ENCODE data around the gene TMEM219. TPM values are rescaled to one million over a fixed set of nuclear protein-coding genes. Genes with fewer than 3 reads are reported as not detected.

TMEM219 gene
- total RNA-seq, 2 donors from 2014 or later: 122 to 136 TPM

GRCh38 chr16:30009085-30009862, 47.4 kb downstream of the TMEM219 start:
- Histone ChIP-seq H3K4me1 (ENCODE audit: control insufficient read depth, insufficient read depth, low read length) (no peaks in the 10 kb centered on the region), H3K9ac (ENCODE audit: extremely low read depth, low read length, poor library complexity, severe bottlenecking) (no peak overlapping the region), H3K27ac (ENCODE audit: low read depth, low read length) (no peak overlapping the region), H3K4me3 (ENCODE audit: low read length) (no peak overlapping the region), H3K36me3 (ENCODE audit: control insufficient read depth, insufficient read depth, low read length) (no peaks in the 10 kb centered on the region), H3K27me3 (ENCODE audit: control insufficient read depth, insufficient read depth, low read length, poor library complexity, severe bottlenecking) (peaks cover 22% of the 10 kb centered on the region), H3K9me3 (ENCODE audit: control insufficient read depth, low read length) (no peaks in the 10 kb centered on the region)
- no peaks in the 10 kb centered on the region for H3K36me3 Mint-ChIP-seq (ENCODE audit: low read depth)
- 75 to 79% methylated on average over 13 to 26 of the region's 26 CpGs for WGBS, 2 experiments (ENCODE audit: insufficient coverage in 1 of 2, insufficient read length in 1 of 2)
- peaks cover 7% of the 10 kb centered on the region for H3K4me1 Mint-ChIP-seq
- no peak overlapping the region for H3K27ac Mint-ChIP-seq
- no peaks in the 10 kb centered on the region for H3K9me3 Mint-ChIP-seq
- H3K27me3 Mint-ChIP-seq (ENCODE audit: insufficient read depth): peaks cover 46% of the 10 kb centered on the region
- no peak for DNase-seq
- H3K4me3 Mint-ChIP-seq: peak overlapping the region; percentile 62
- TF ChIP-seq CTCF (conservative IDR thresholded peaks at IDR 0.05): no peak

GRCh38 chr16:30009990-30010843, 48.3 kb downstream of the TMEM219 start:
- Histone ChIP-seq H3K9me3 (ENCODE audit: control insufficient read depth, low read length) (no peaks in the 10 kb centered on the region), H3K27ac (ENCODE audit: low read depth, low read length) (no peak overlapping the region), H3K36me3 (ENCODE audit: control insufficient read depth, insufficient read depth, low read length) (no peaks in the 10 kb centered on the region), H3K4me3 (ENCODE audit: low read length) (peak overlapping the region; percentile 62), H3K27me3 (ENCODE audit: control insufficient read depth, insufficient read depth, low read length, poor library complexity, severe bottlenecking) (peaks cover 22% of the 10 kb centered on the region), H3K4me1 (ENCODE audit: control insufficient read depth, insufficient read depth, low read length) (no peaks in the 10 kb centered on the region), H3K9ac (ENCODE audit: extremely low read depth, low read length, poor library complexity, severe bottlenecking) (no peak overlapping the region)
- no peak for DNase-seq
- no peak for TF ChIP-seq CTCF (conservative IDR thresholded peaks at IDR 0.05)
- 50 to 60% methylated on average over 4 to 32 of the region's 34 CpGs for WGBS, 2 experiments (ENCODE audit: insufficient coverage in 1 of 2, insufficient read length in 1 of 2)
- Mint-ChIP-seq H3K4me1 (peaks cover 7% of the 10 kb centered on the region), H3K27ac (no peak overlapping the region), H3K9me3 (no peaks in the 10 kb centered on the region), H3K27me3 (ENCODE audit: insufficient read depth) (peaks cover 46% of the 10 kb centered on the region), H3K4me3 (peak overlapping the region; percentile 62), H3K36me3 (ENCODE audit: low read depth) (no peaks in the 10 kb centered on the region)

GRCh38 chr16:30010844-30011713, 49.2 kb downstream of the TMEM219 start, which contains the start of gene DOC2A:
TSS of gene DOC2A (minus strand) at chr16:30011027. CDS start at chr16:30010222, 805 bp downstream.
- Mint-ChIP-seq H3K27ac (no peak within 1 kb of the TSS), H3K27me3 (ENCODE audit: insufficient read depth) (peaks cover 46% of the 10 kb centered on the region), H3K9me3 (no peaks in the 10 kb centered on the region), H3K36me3 (ENCODE audit: low read depth) (no peaks in the 10 kb centered on the region), H3K4me3 (peak within 1 kb of the TSS; percentile 62), H3K4me1 (peaks cover 7% of the 10 kb centered on the region)
- WGBS, 2 experiments (ENCODE audit: insufficient coverage in 1 of 2, insufficient read length in 1 of 2): 1 to 2% methylated on average over 25 to 83 of the region's 99 CpGs
- Histone ChIP-seq H3K4me3 (ENCODE audit: low read length) (peak within 1 kb of the TSS; percentile 62), H3K4me1 (ENCODE audit: control insufficient read depth, insufficient read depth, low read length) (no peaks in the 10 kb centered on the region), H3K9me3 (ENCODE audit: control insufficient read depth, low read length) (no peaks in the 10 kb centered on the region), H3K9ac (ENCODE audit: extremely low read depth, low read length, poor library complexity, severe bottlenecking) (no peak within 1 kb of the TSS), H3K27me3 (ENCODE audit: control insufficient read depth, insufficient read depth, low read length, poor library complexity, severe bottlenecking) (peaks cover 22% of the 10 kb centered on the region), H3K36me3 (ENCODE audit: control insufficient read depth, insufficient read depth, low read length) (no peaks in the 10 kb centered on the region), H3K27ac (ENCODE audit: low read depth, low read length) (no peak within 1 kb of the TSS)
- no peak for TF ChIP-seq CTCF (conservative IDR thresholded peaks at IDR 0.05)
- DNase-seq: peak; percentile 85
